ENCODE measurements around the gene RPL38. TPM values are rescaled to one million over a fixed set of nuclear protein-coding genes. Genes with fewer than 3 reads are reported as not detected.

Gene RPL38
- total RNA-seq, 1 donor from 2014 or later = 571 TPM

- no peak for TF ChIP-seq CTCF (IDR thresholded peaks at IDR 0.05)
- no peak for TF ChIP-seq POLR2AphosphoS5 (IDR thresholded peaks at IDR 0.05; ENCODE audit: insufficient read depth in 1 of 2, low read depth in 1 of 2)
- intact Hi-C loops (cut with DNase I) = no loop called here
Observed at GRCh38 chr17:74172700-74173099, 30.8 kb upstream of the RPL38 start.

DNA sequence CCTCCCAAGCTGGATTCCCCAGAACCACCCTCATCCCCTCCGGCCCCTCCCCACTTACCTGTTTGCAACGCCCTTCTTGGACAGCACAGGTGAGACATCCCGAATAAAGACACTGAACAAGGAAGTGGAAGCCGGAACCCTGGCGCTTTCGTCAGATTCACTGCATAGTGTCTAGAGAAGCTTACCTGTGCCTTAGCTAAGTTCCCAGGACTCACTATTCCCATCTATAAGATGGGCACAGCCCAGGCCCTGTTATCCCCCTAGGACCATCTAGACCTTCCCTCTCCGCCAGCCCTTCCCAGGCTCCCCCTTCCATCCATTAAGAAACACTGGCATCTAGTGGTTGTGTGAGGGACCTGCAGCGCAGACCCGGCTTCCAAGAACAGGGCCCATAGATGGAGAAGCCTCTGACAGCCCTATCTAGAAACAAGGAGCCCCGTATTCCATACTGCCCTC is 26.9 kb upstream of the RPL38 start:
- Histone ChIP-seq H3K9me3 (no peaks in the 10 kb centered on the region), H3K4me3 (no peak overlapping the region), H3K27me3 (no peaks in the 10 kb centered on the region), H3K4me1 (no peaks in the 10 kb centered on the region), H3K36me3 (no peaks in the 10 kb centered on the region), H3K27ac (no peak overlapping the region)
- DNase-seq (ENCODE audit: extremely low spot score in 2 of 2) = no peak
- intact Hi-C loops (cut with DNase I) = no loop called here
- TF ChIP-seq POLR2A (IDR thresholded peaks at IDR 0.05) = no peak
- peak; percentile 44 to 73 (median 54) for TF ChIP-seq CTCF (IDR thresholded peaks at IDR 0.05)

More at GRCh38 chr17:74172700-74173099, 30.8 kb upstream of the RPL38 start:
- H3K9me3 ChIP-seq = no peaks in the 10 kb centered on the region
- no peak overlapping the region for H3K27ac ChIP-seq
- no peaks in the 10 kb centered on the region for H3K27me3 ChIP-seq
- H3K4me1 ChIP-seq = no peaks in the 10 kb centered on the region
- no peak for DNase-seq (ENCODE audit: extremely low spot score in 2 of 2)
- no peak overlapping the region for H3K4me3 ChIP-seq
- no peaks in the 10 kb centered on the region for H3K36me3 ChIP-seq

DNA sequence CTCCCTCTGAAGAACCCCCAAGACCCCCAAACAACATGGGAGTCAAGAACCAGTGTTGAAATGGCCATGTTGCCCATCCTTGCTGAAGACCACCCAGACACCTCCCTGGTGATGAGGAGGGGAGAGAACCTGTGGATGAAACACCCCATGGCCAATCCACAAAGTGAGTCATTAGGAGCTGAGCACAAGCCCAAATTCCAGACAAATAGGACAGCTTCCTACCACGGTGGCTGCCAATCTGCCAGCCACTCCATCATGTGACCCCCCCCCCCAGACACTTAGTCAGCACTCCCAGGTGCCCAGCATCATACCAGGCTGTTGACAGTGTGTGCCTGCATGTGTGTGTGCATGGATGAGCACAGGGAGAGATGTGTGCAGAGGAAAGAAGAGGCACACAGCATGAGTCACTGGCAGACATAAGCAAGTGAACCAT is 26.4 kb upstream of the RPL38 start:
- DNase-seq (ENCODE audit: extremely low spot score in 2 of 2) = no peak
- no peak overlapping the region for H3K27ac ChIP-seq
- TF ChIP-seq POLR2A (IDR thresholded peaks at IDR 0.05) (no peak), CTCF (IDR thresholded peaks at IDR 0.05) (peak in 1 of 3 experiments; percentile 3), POLR2AphosphoS5 (IDR thresholded peaks at IDR 0.05; ENCODE audit: insufficient read depth in 1 of 2, low read depth in 1 of 2) (no peak)
- H3K36me3 ChIP-seq = no peaks in the 10 kb centered on the region
- H3K9me3 ChIP-seq = no peaks in the 10 kb centered on the region
- H3K4me3 ChIP-seq = no peak overlapping the region
- intact Hi-C loops (cut with DNase I) = no loop called here
- H3K4me1 ChIP-seq = no peaks in the 10 kb centered on the region
- H3K27me3 ChIP-seq = no peaks in the 10 kb centered on the region

- Histone ChIP-seq H3K27ac (no peak overlapping the region), H3K36me3 (no peaks in the 10 kb centered on the region), H3K27me3 (no peaks in the 10 kb centered on the region), H3K4me3 (no peak overlapping the region), H3K9me3 (no peaks in the 10 kb centered on the region), H3K4me1 (no peaks in the 10 kb centered on the region)
- TF ChIP-seq POLR2A (IDR thresholded peaks at IDR 0.05) (no peak), CTCF (IDR thresholded peaks at IDR 0.05) (no peak), POLR2AphosphoS5 (IDR thresholded peaks at IDR 0.05; ENCODE audit: insufficient read depth in 1 of 2, low read depth in 1 of 2) (no peak)
- DNase-seq (ENCODE audit: extremely low spot score in 2 of 2) = no peak
- intact Hi-C loops (cut with DNase I) = no loop called here
Observed at GRCh38 chr17:74179576-74179975, 23.9 kb upstream of the RPL38 start.

GRCh38 chr17:74180336-74180735 is 23.1 kb upstream of the RPL38 start:
- intact Hi-C loops (cut with DNase I) = no loop called here
- H3K4me1 ChIP-seq = no peaks in the 10 kb centered on the region
- no peak overlapping the region for H3K4me3 ChIP-seq
- no peak overlapping the region for H3K27ac ChIP-seq
- H3K9me3 ChIP-seq = no peaks in the 10 kb centered on the region
- no peak for DNase-seq (ENCODE audit: extremely low spot score in 2 of 2)
- no peaks in the 10 kb centered on the region for H3K36me3 ChIP-seq
- TF ChIP-seq POLR2A (IDR thresholded peaks at IDR 0.05) = no peak
- TF ChIP-seq CTCF (IDR thresholded peaks at IDR 0.05) = no peak
- no peak for TF ChIP-seq POLR2AphosphoS5 (IDR thresholded peaks at IDR 0.05; ENCODE audit: insufficient read depth in 1 of 2, low read depth in 1 of 2)
- no peaks in the 10 kb centered on the region for H3K27me3 ChIP-seq
